WTC11 (cell line): ENCODE data around the gene KRTAP5-3. TPM values are rescaled to one million over a fixed set of nuclear protein-coding genes. Genes with fewer than 3 reads are reported as not detected.
"Not testable (repeated sequence)": the region's sequence is repeated elsewhere in the genome, so short reads cannot be mapped to it uniquely, and the experiment has no call there.

Experiments
- ATAC-seq: fragments of 200-7000 bp; cut with Tn5 transposase; 2 replicates; pipeline ENCODE4 v1.10.0; 2021; ENCODE audit warnings: mild to moderate bottlenecking, moderate library complexity
- CTCF ChIA-PET: fragments of 300-600 bp; sonication (Branson Sonifier 250); formaldehyde crosslinking; loops from one replicate; lab custom pipeline; 2021; ENCODE audit warnings: antibody characterized with exemption; lab: Charles Lee
- POLR2A ChIA-PET: fragments of 350-600 bp; sonication (Branson Sonifier 250); formaldehyde crosslinking; loops from one replicate; lab custom pipeline; 2021; ENCODE audit warnings: antibody characterized with exemption; lab: Charles Lee
- DNase-seq: peaks from one replicate; pipeline ENCODE4 v3.0.0; 2021; ENCODE audit warnings: low spot score
- H3K27ac Mint-ChIP-seq: 2 replicates; pipeline ENCODE4 v1.8.0; 2021; ENCODE audit warnings: mixed read lengths
- H3K27me3 Mint-ChIP-seq: 2 replicates; pipeline ENCODE4 v1.8.0; 2021; ENCODE audit warnings: low read depth, mild to moderate bottlenecking, moderate library complexity, mixed read lengths
- H3K36me3 Mint-ChIP-seq: 2 replicates; pipeline ENCODE4 v1.8.0; 2021; ENCODE audit warnings: mixed read lengths
- H3K4me1 Mint-ChIP-seq: 2 replicates; pipeline ENCODE4 v1.8.0; 2022; ENCODE audit warnings: mixed read lengths
- H3K4me3 Mint-ChIP-seq: 2 replicates; pipeline ENCODE4 v1.8.0; 2021; ENCODE audit warnings: mild to moderate bottlenecking, moderate library complexity, mixed read lengths
- H3K9me3 Mint-ChIP-seq: 2 replicates; pipeline ENCODE4 v1.8.0; 2021; ENCODE audit warnings: mixed read lengths
- CBFB ChIP-seq: sonication (generic); formaldehyde crosslinking; IDR thresholded peaks from 2 replicates; pipeline ENCODE4 v1.8.1; 2022; ENCODE audit warnings: mild to moderate bottlenecking, low read depth, missing genetic modification reagents
- CTCF ChIP-seq: fragments of 200-600 bp; IDR thresholded peaks from 2 replicates; pipeline ENCODE4 v1.8.0; 2022; ENCODE audit warnings: antibody characterized with exemption
- MYBL2 ChIP-seq: sonication (generic); formaldehyde crosslinking; IDR thresholded peaks from 2 replicates; pipeline ENCODE4 v1.8.1; 2023; ENCODE audit warnings: mild to moderate bottlenecking, moderate library complexity, missing genetic modification reagents
- RORB ChIP-seq: fragments of 250-450 bp; sonication (Bioruptor Pico); IDR thresholded peaks from 2 replicates; pipeline ENCODE4 v1.9.0; 2021; ENCODE audit warnings: mild to moderate bottlenecking
- TEAD1 ChIP-seq: sonication (generic); formaldehyde crosslinking; IDR thresholded peaks from 2 replicates; pipeline ENCODE4 v1.8.0; 2022; ENCODE audit warnings: mild to moderate bottlenecking, missing genetic modification reagents
- ZNF121 ChIP-seq: sonication (generic); formaldehyde crosslinking; IDR thresholded peaks from 2 replicates; pipeline ENCODE4 v1.8.0; 2023; ENCODE audit warnings: missing genetic modification reagents
- ZNF219 ChIP-seq: sonication (generic); formaldehyde crosslinking; IDR thresholded peaks from 2 replicates; pipeline ENCODE4 v1.8.0; 2023; ENCODE audit warnings: missing genetic modification reagents, mild to moderate bottlenecking, borderline replicate concordance
- ZNF396 ChIP-seq: fragments of 250-450 bp; sonication (Bioruptor Pico); IDR thresholded peaks from 2 replicates; pipeline ENCODE4 v1.8.0; 2021; ENCODE audit warnings: mild to moderate bottlenecking, moderate library complexity, borderline replicate concordance
- ZNF532 ChIP-seq: fragments of 250-450 bp; sonication (Bioruptor Pico); IDR thresholded peaks from 2 replicates; pipeline ENCODE4 v1.9.0; 2021; ENCODE audit warnings: mild to moderate bottlenecking, borderline replicate concordance
- total RNA-seq: library from RNA; stranded (reverse); gene quantifications from 3 replicates; pipeline ENCODE4 v1.2.3, GENCODE V29; 2021
- TF ChIP-seq, protein P1 (sequence below): sonication (generic); formaldehyde crosslinking; conservative IDR thresholded peaks from 2 replicates; pipeline ENCODE4 v1.8.1; 2023; ENCODE audit warnings: mild to moderate bottlenecking, low read depth, missing genetic modification reagents, moderate library complexity
- TF ChIP-seq, protein P2 (sequence below): sonication (generic); formaldehyde crosslinking; IDR thresholded peaks from 2 replicates; pipeline ENCODE4 v1.8.0; 2022; ENCODE audit warnings: mild to moderate bottlenecking, missing genetic modification reagents

The KRTAP5-3 gene
- total RNA-seq, 1 experiment from 2014 or later, result not detected

GRCh38 chr11:1581976-1582375 is 26.3 kb downstream of the KRTAP5-3 start:
- POLR2A ChIA-PET, result no interaction called here
- peaks cover 3% of the 10 kb centered on the region; the same call in 1 of the 2 replicates for H3K36me3 Mint-ChIP-seq
- no peak for TF ChIP-seq ZNF396
- TF ChIP-seq, all 79 proteins: peak for 0
- DNase-seq (no peak), ATAC-seq (no peak)
- H3K4me3 Mint-ChIP-seq, result no peak overlapping the region
- H3K27me3 Mint-ChIP-seq, result peaks cover 29% of the 10 kb centered on the region
- CTCF ChIA-PET, result interaction anchor here (0.7 to 1.8 kb wide), 4 partner anchors 8 to 71 kb away, joined by 3 to 14 read pairs (median 6); no protein-coding TSS in a partner anchor
- H3K4me1 Mint-ChIP-seq, result no peaks in the 10 kb centered on the region
- peaks cover 13% of the 10 kb centered on the region for H3K9me3 Mint-ChIP-seq
- no peak overlapping the region for H3K27ac Mint-ChIP-seq

DNA sequence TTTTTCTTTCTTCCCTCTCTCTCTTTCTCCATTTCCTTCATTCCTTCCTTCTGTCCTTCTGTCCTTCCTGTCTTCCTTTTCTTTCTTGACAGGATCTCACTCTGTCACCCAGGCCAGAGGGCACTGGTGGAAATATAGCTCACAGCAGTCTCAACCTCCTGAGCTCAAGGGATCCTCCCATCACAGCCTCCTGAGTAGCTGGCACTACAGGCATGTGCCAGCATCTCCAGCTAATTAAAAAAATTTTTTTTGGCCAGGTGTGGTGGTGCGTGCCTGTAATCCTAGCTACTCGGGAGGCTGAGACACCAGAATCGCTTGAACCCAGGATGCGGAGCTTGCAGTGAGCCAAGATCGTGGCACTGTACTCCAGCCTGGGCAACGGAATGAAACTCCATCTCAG is 31.4 kb downstream of the KRTAP5-3 start:
- Mint-ChIP-seq H3K4me3 (no peak overlapping the region), H3K9me3 (peaks cover 13% of the 10 kb centered on the region), H3K27me3 (peaks cover 55% of the 10 kb centered on the region), H3K36me3 (peaks cover 3% of the 10 kb centered on the region; the same call in 1 of the 2 replicates), H3K27ac (no peak overlapping the region), H3K4me1 (no peaks in the 10 kb centered on the region)
- CTCF ChIA-PET, result interaction anchor here (0.6 to 14.8 kb wide), 4 partner anchors 18 to 71 kb away, joined by 3 to 457 read pairs (median 85); no protein-coding TSS in a partner anchor
- POLR2A ChIA-PET, result no interaction called here
- TF ChIP-seq, protein P1, sequence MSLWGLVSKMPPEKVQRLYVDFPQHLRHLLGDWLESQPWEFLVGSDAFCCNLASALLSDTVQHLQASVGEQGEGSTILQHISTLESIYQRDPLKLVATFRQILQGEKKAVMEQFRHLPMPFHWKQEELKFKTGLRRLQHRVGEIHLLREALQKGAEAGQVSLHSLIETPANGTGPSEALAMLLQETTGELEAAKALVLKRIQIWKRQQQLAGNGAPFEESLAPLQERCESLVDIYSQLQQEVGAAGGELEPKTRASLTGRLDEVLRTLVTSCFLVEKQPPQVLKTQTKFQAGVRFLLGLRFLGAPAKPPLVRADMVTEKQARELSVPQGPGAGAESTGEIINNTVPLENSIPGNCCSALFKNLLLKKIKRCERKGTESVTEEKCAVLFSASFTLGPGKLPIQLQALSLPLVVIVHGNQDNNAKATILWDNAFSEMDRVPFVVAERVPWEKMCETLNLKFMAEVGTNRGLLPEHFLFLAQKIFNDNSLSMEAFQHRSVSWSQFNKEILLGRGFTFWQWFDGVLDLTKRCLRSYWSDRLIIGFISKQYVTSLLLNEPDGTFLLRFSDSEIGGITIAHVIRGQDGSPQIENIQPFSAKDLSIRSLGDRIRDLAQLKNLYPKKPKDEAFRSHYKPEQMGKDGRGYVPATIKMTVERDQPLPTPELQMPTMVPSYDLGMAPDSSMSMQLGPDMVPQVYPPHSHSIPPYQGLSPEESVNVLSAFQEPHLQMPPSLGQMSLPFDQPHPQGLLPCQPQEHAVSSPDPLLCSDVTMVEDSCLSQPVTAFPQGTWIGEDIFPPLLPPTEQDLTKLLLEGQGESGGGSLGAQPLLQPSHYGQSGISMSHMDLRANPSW (CRISPR knock-in tag), result no peak
- no peak for TF ChIP-seq TEAD1 (CRISPR knock-in tag)
- DNase-seq, result no peak
- ATAC-seq, result no peak

DNA sequence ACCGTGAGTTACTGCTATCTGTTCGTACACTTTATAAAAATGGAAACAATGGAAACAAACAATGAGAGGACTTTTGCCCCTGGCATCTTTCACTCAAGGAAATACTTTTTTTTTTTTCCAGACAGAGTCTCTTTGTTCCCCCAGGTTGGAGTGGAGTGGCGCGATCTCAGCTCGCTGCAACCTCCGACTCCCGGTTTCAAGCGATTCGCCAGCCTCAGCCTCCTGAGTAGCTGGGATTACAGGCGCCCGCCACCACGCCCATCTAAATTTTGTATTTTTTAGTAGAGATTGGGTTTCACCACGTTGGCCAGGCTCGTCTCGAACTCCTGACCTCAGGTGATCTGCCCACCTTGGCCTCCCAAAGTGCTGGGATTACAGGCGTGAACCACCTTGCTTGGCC is 32.5 kb downstream of the KRTAP5-3 start:
- not testable (repeated sequence) for DNase-seq, H3K4me1 Mint-ChIP-seq, ATAC-seq, H3K36me3 Mint-ChIP-seq, H3K27ac Mint-ChIP-seq, H3K4me3 Mint-ChIP-seq
- CTCF ChIA-PET, result interaction anchor here (1.1 to 14.8 kb wide), 5 partner anchors 11 to 59 kb away, joined by 3 to 457 read pairs (median 57); no protein-coding TSS in a partner anchor
- peaks cover 13% of the 10 kb centered on the region for H3K9me3 Mint-ChIP-seq
- POLR2A ChIA-PET, result interaction anchor here (0.7 kb wide), 1 partner anchor 34 kb away, joined by 4 read pairs; no protein-coding TSS in a partner anchor
- H3K27me3 Mint-ChIP-seq, result peaks cover 53% of the 10 kb centered on the region

GRCh38 chr11:1574933-1575242 is 33.4 kb downstream of the KRTAP5-3 start:
- CTCF ChIA-PET, result interaction anchor here (0.5 to 14.8 kb wide), 34 partner anchors 10 to 391 kb away, joined by 3 to 457 read pairs (median 6); partner anchors contain the start of genes CTSD, KRTAP5-2 and KRTAP5-5
- Mint-ChIP-seq H3K27ac (no peak overlapping the region), H3K27me3 (peaks cover 62% of the 10 kb centered on the region), H3K4me3 (peak overlapping the region; percentile 35), H3K36me3 (peaks cover 3% of the 10 kb centered on the region; the same call in 1 of the 2 replicates), H3K4me1 (no peaks in the 10 kb centered on the region), H3K9me3 (peaks cover 13% of the 10 kb centered on the region)
- no peak for ATAC-seq
- no peak for TF ChIP-seq RORB (CRISPR knock-in tag)
- TF ChIP-seq MYBL2 (CRISPR knock-in tag), result no peak
- TF ChIP-seq CBFB (CRISPR knock-in tag), result no peak
- TF ChIP-seq CTCF, result peak; percentile 9; the same call in 1 of the 2 replicates
- TF ChIP-seq ZNF121, result no peak
- no peak for TF ChIP-seq ZNF219
- TF ChIP-seq, protein P2, sequence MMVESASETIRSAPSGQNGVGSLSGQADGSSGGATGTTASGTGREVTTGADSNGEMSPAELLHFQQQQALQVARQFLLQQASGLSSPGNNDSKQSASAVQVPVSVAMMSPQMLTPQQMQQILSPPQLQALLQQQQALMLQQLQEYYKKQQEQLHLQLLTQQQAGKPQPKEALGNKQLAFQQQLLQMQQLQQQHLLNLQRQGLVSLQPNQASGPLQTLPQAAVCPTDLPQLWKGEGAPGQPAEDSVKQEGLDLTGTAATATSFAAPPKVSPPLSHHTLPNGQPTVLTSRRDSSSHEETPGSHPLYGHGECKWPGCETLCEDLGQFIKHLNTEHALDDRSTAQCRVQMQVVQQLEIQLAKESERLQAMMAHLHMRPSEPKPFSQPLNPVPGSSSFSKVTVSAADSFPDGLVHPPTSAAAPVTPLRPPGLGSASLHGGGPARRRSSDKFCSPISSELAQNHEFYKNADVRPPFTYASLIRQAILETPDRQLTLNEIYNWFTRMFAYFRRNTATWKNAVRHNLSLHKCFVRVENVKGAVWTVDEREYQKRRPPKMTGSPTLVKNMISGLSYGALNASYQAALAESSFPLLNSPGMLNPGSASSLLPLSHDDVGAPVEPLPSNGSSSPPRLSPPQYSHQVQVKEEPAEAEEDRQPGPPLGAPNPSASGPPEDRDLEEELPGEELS (CRISPR knock-in tag), result no peak
- no peak for TF ChIP-seq ZNF532 (CRISPR knock-in tag)
- POLR2A ChIA-PET, result interaction anchor here (1.0 to 2.8 kb wide), 3 partner anchors 16 to 52 kb away, joined by 3 to 24 read pairs (median 16); no protein-coding TSS in a partner anchor
- no peak for DNase-seq
